ENCODE measurements around the gene FREM1.

DNA sequence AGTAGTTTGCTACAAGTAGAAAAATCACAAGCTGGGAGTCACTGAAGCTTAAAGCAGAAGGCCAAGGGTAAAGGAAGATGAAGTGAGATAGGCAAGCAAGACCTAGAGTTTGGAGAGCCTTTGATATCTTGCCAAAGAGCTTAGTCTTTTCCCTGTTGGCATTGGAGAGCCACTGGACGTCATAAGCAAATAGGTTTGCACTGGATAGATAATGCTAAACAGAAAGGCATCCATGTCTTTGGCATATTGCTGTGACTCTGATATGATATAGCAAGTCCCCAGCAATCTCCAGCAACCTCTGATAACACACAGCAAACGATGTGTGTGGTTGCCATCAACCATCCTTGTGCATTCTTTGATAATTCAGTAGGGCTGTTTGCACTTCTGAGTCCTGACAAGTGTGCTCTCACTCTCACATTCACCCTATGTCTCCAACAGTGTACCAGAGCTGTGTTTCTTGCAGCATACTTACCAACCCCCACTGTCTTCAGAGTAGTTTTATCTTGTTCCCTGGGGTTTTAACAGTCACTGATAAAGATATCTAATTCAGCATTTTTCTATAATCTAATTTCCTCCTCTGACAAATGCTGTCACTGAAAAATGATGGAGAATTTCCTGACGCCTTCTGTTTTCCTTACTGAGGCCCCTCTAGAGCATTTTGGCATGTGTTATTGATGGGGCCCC, 16.9 kb upstream of the FREM1 start:
- TF ChIP-seq FOXK2 (IDR thresholded peaks at IDR 0.05) (no peak), FOXM1 (IDR thresholded peaks at IDR 0.05; ENCODE audit: borderline replicate concordance) (no peak), LEF1 (IDR thresholded peaks at IDR 0.05; ENCODE audit: borderline replicate concordance) (no peak), BHLHE40 (IDR thresholded peaks at IDR 0.05; ENCODE audit: borderline replicate concordance) (no peak), ARNT (IDR thresholded peaks at IDR 0.05) (no peak), HDGF (IDR thresholded peaks at IDR 0.05; ENCODE audit: borderline replicate concordance) (no peak), SUZ12 (IDR thresholded peaks at IDR 0.05) (no peak)

Data from HEK293T (cell line).